HepG2 (cell line): ENCODE data around the gene CDH13. TPM values are rescaled to one million over a fixed set of nuclear protein-coding genes. Genes with fewer than 3 reads are reported as not detected.

Source experiments
- ATAC-seq: fragments of 200-7000 bp; cut with Tn5 transposase; 3 replicates; pipeline ENCODE4 v1.9.1; 2020; ENCODE audit warnings: mild to moderate bottlenecking, moderate library complexity
- BruUV-seq: library from RNA; stranded (reverse); fragments of 400-500 nt; replicated peaks from 2 replicates; lab custom pipeline; 2021; lab: Mats Ljungman, UMichigan
- CTCF ChIA-PET: fragments of 300-600 bp; formaldehyde crosslinking; extraction: SDS; loops from one replicate; lab custom pipeline; 2021; ENCODE audit warnings: low total read pairs, inconsistent platforms, low intra/inter-chr PET ratio; lab: Yijun Ruan, JAX
- POLR2A ChIA-PET: fragments of 350-600 bp; sonication (Branson Sonifier 250); formaldehyde crosslinking; loops from one replicate; lab custom pipeline; 2020; ENCODE audit warnings: antibody characterized with exemption, inconsistent platforms; lab: Yijun Ruan, JAX
- DNase-seq: peaks from one replicate; pipeline ENCODE4 v3.0.0-alpha.2; 2015; ENCODE audit warnings: low spot score
- FAIRE-seq: peaks from 3 replicates; lab custom pipeline; 2011; peaks lifted over from hg19 to GRCh38; lab: Jason Lieb, UNC
- H2AFZ ChIP-seq: one replicate; pipeline ENCODE4 v1.6.1; 2011; ENCODE audit warnings: low read length, inconsistent platforms
- H3K27ac ChIP-seq: fragments of 300-600 bp; 3 replicates; pipeline ENCODE4 v1.8.0; 2011; ENCODE audit warnings: mixed run types, mild to moderate bottlenecking, mixed read lengths, low read length, inconsistent platforms; ENCODE audit not compliant: insufficient read depth; ENCODE audit errors: extremely low read length
- H3K27me3 ChIP-seq, 2 experiments: fragments of 200-600 bp in 1 of 2; 2 replicates in 1 of 2; 3 replicates in 1 of 2; pipeline versions ENCODE4 v1.6.0 to v1.8.0; 2011; ENCODE audit warnings: low read length in 2 of 2, mild to moderate bottlenecking in 2 of 2, moderate library complexity in 2 of 2, inconsistent platforms in 1 of 2; ENCODE audit not compliant: insufficient read depth in 2 of 2, control insufficient read depth in 1 of 2
- H3K36me3 ChIP-seq, 2 experiments: fragments of 200-600 bp in 1 of 2; replicated peaks in 1 of 2; 2 replicates in 1 of 2; 3 replicates in 1 of 2; pipeline versions ENCODE4 v1.5.1 to v1.8.0; 2011; ENCODE audit warnings: low read length in 2 of 2, inconsistent platforms in 1 of 2; ENCODE audit not compliant: insufficient read depth in 2 of 2, control insufficient read depth in 1 of 2
- H3K4me1 ChIP-seq: 2 replicates; pipeline ENCODE4 v1.5.1; 2012; ENCODE audit warnings: low read length, inconsistent platforms; ENCODE audit not compliant: insufficient read depth
- H3K4me2 ChIP-seq: 2 replicates; pipeline ENCODE4 v1.6.0; 2011; ENCODE audit warnings: low read depth, low read length, inconsistent platforms
- H3K4me3 ChIP-seq, 3 experiments: fragments of 200-600 bp in 1 of 3; sonication (generic), shearing (Covaris generic) in 1 of 3; replicated peaks in 1 of 3; 2 replicates each; pipeline ENCODE4 v1.5.1; 2011 to 2016; ENCODE audit warnings: low read length in 3 of 3, inconsistent platforms in 2 of 3, low read depth in 2 of 3, mild to moderate bottlenecking in 2 of 3, control low read depth in 1 of 3, mixed read lengths in 1 of 3; ENCODE audit not compliant: insufficient read depth in 1 of 3
- H3K79me2 ChIP-seq: one replicate; pipeline ENCODE4 v1.6.1; 2011; ENCODE audit warnings: low read length, inconsistent platforms; ENCODE audit not compliant: insufficient read depth
- H3K9ac ChIP-seq: 2 replicates; pipeline ENCODE4 v1.6.0; 2011; ENCODE audit warnings: mild to moderate bottlenecking, low read depth, low read length, inconsistent platforms; ENCODE audit not compliant: insufficient read depth
- H3K9me3 ChIP-seq: 2 replicates; pipeline ENCODE4 v1.5.1; 2012; ENCODE audit warnings: mild to moderate bottlenecking, low read length
- H4K20me1 ChIP-seq: 2 replicates; pipeline ENCODE4 v1.6.0; 2011; ENCODE audit warnings: inconsistent platforms, mild to moderate bottlenecking, low read length, moderate library complexity; ENCODE audit not compliant: insufficient read depth
- ATF7-NPFF ChIP-seq: sonication (generic); formaldehyde crosslinking; IDR thresholded peaks from 2 replicates; pipeline ENCODE4 v1.8.1; 2023; ENCODE audit warnings: mild to moderate bottlenecking, low read depth, missing genetic modification reagents, moderate library complexity
- GMEB1 ChIP-seq: sonication (generic); formaldehyde crosslinking; IDR thresholded peaks from 2 replicates; pipeline ENCODE4 v1.5.1; 2020; ENCODE audit warnings: missing genetic modification reagents, mild to moderate bottlenecking, borderline replicate concordance
- HBP1 ChIP-seq: IDR thresholded peaks from 2 replicates; pipeline ENCODE4 v1.6.1; 2016; ENCODE audit warnings: low read depth, control low read depth
- KDM1A ChIP-seq: IDR thresholded peaks from 2 replicates; pipeline ENCODE4 v1.6.1; 2016; ENCODE audit warnings: missing compliant biosample characterization
- MAZ ChIP-seq, 2 experiments: sonication (generic) in 1 of 2; formaldehyde crosslinking in 1 of 2; IDR thresholded peaks; 2 replicates each; pipeline versions ENCODE4 v1.5.0 to v1.6.1; 2012 to 2020; ENCODE audit warnings: low read depth in 2 of 2, mild to moderate bottlenecking in 2 of 2, borderline replicate concordance in 1 of 2, improper control_type of control experiment in 1 of 2, low read length in 1 of 2, missing genetic modification reagents in 1 of 2, moderate library complexity in 1 of 2
- NR2F2 ChIP-seq: IDR thresholded peaks from 2 replicates; pipeline ENCODE4 v1.6.1; 2012; ENCODE audit warnings: low read depth, inconsistent platforms, borderline replicate concordance
- POLR2AphosphoS2 ChIP-seq: IDR thresholded peaks from 2 replicates; pipeline ENCODE4 v1.6.1; 2011; ENCODE audit warnings: low read depth, low read length, improper control_type of control experiment
- RERE ChIP-seq: IDR thresholded peaks from 2 replicates; pipeline ENCODE4 v1.6.1; 2016; ENCODE audit warnings: low read depth, missing genetic modification reagents, missing compliant biosample characterization
- STAG1 ChIP-seq: sonication (generic); formaldehyde crosslinking; IDR thresholded peaks from 2 replicates; pipeline ENCODE4 v1.4.0; 2020; ENCODE audit warnings: missing genetic modification reagents
- ZNF292 ChIP-seq: sonication (generic); formaldehyde crosslinking; IDR thresholded peaks from 2 replicates; pipeline ENCODE4 v1.8.1; 2022; ENCODE audit warnings: mild to moderate bottlenecking, low read depth, missing genetic modification reagents, borderline replicate concordance
- WGBS: methylation state at CpG from one replicate; pipeline ENCODE4 v1.1.6; 2017; ENCODE audit warnings: low lambda C conversion rate; 5-methylcytosine and 5-hydroxymethylcytosine counted together
- in situ Hi-C: cut with HindIII; loops from 2 replicates; pipeline ENCODE4 v1.10.0; 2017; ENCODE audit warnings: low pct_unique_long_range_greater_than_20kb; ENCODE audit not compliant: extremely low pct_ligation_motif_present
- intact Hi-C: fragments of 100-400 bp; cut with micrococcal nuclease; formaldehyde crosslinking; loops from one replicate; pipeline ENCODE4 v1.10.0; 2022; ENCODE audit not compliant: unreplicated experiment
- polyA plus RNA-seq, 8 experiments: library from polyadenylated mRNA; depleted of rRNA in 3 of 8; stranded (reverse) in 7 of 8; unstranded in 1 of 8; fragments of >200 nt; fragmentation: Illumina TruSeq in 4 of 8; extraction: Trizol in 4 of 8; gene quantifications; 2 replicates each; pipeline versions ENCODE4 v1.2.1 to v1.2.3, GENCODE V29; 2011 to 2016; ENCODE audit warnings: low read depth in 4 of 8, missing spikeins in 1 of 8, mixed read lengths in 1 of 8; ENCODE audit not compliant: insufficient read depth in 1 of 8
- total RNA-seq, 5 experiments: library from RNA; depleted of rRNA; stranded (reverse); fragments of >200 nt; fragmentation: Illumina TruSeq; extraction: Trizol; gene quantifications; 2 replicates each; pipeline ENCODE4 v1.2.3, GENCODE V29; 2016; ENCODE audit warnings: low read depth in 1 of 5
- TF ChIP-seq, protein P1 (sequence below): sonication (generic); formaldehyde crosslinking; IDR thresholded peaks from 2 replicates; pipeline ENCODE4 v1.5.0; 2020; ENCODE audit warnings: mild to moderate bottlenecking, low read depth, missing genetic modification reagents, borderline replicate concordance
- TF ChIP-seq, protein P2 (sequence below): sonication (generic); formaldehyde crosslinking; IDR thresholded peaks from 2 replicates; pipeline ENCODE4 v1.5.0; 2020; ENCODE audit warnings: mild to moderate bottlenecking, missing genetic modification reagents, borderline replicate concordance

The CDH13 gene
- total and polyA plus RNA-seq, 2 of the 13 experiments (the other 11 are each of a cell fraction or from before 2014, with no cell fraction given) = not detected

GRCh38 chr16:82671741-82672140, 45.0 kb downstream of the CDH13 start (continued):
- TF ChIP-seq RERE (CRISPR knock-in tag) (no peak), ATF7-NPFF (no peak), GMEB1 (no peak)

GRCh38 chr16:82672676-82673075, 45.9 kb downstream of the CDH13 start:
- no peak overlapping the region for H3K4me2 ChIP-seq
- no peak overlapping the region for H3K27ac ChIP-seq
- no peak for FAIRE-seq
- no peak overlapping the region for H2AFZ ChIP-seq
- ATAC-seq = no peak
- H3K36me3 ChIP-seq = no peaks in the 10 kb centered on the region
- no peaks in the 10 kb centered on the region for H3K9me3 ChIP-seq
- no peaks in the 10 kb centered on the region for H3K4me1 ChIP-seq
- in situ Hi-C loops (no loop called here), intact Hi-C loops (no loop called here)
- DNase-seq = no peak
- no TSS peak for BruUV-seq
- TF ChIP-seq HBP1 (CRISPR knock-in tag) = no peak
- no peak for TF ChIP-seq KDM1A (CRISPR knock-in tag)
- TF ChIP-seq ZNF292 (CRISPR knock-in tag) = no peak
- TF ChIP-seq STAG1 (CRISPR knock-in tag) = no peak
- TF ChIP-seq, protein P1, sequence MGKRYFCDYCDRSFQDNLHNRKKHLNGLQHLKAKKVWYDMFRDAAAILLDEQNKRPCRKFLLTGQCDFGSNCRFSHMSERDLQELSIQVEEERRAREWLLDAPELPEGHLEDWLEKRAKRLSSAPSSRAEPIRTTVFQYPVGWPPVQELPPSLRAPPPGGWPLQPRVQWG = no peak
- TF ChIP-seq POLR2AphosphoS2 = no peak
- TF ChIP-seq, protein P2, sequence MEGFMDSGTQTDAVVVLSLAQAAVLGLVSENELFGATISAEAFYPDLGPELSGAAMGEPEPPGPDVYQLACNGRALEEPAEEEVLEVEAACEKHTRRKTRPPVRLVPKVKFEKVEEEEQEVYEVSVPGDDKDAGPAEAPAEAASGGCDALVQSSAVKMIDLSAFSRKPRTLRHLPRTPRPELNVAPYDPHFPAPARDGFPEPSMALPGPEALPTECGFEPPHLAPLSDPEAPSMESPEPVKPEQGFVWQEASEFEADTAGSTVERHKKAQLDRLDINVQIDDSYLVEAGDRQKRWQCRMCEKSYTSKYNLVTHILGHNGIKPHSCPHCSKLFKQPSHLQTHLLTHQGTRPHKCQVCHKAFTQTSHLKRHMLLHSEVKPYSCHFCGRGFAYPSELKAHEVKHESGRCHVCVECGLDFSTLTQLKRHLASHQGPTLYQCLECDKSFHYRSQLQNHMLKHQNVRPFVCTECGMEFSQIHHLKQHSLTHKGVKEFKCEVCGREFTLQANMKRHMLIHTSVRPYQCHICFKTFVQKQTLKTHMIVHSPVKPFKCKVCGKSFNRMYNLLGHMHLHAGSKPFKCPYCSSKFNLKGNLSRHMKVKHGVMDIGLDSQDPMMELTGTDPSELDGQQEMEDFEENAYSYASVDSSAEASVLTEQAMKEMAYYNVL (CRISPR knock-in tag) = no peak
- TF ChIP-seq NR2F2 = no peak
- no peak for TF ChIP-seq MAZ (IDR thresholded peaks at IDR 0.05; ENCODE audit: borderline replicate concordance, low read depth, low read length)
- no peak for TF ChIP-seq MAZ (CRISPR knock-in tag; IDR thresholded peaks at IDR 0.05; ENCODE audit: low read depth)
- TF ChIP-seq, all 625 proteins: peak for 0
- no peaks in the 10 kb centered on the region for H3K27me3 ChIP-seq
- no peaks in the 10 kb centered on the region for H3K79me2 ChIP-seq
- no peak overlapping the region for H3K4me3 ChIP-seq
- 4% methylated on average over 3 of the region's 3 CpGs for WGBS
- ChIA-PET POLR2A (no interaction called here), CTCF (no interaction called here)
- no peaks in the 10 kb centered on the region for H4K20me1 ChIP-seq
- H3K9ac ChIP-seq = no peak overlapping the region
